DOHH2 (cell line): ENCODE results near the gene INPPL1.

Experiments
- H3F3A ChIP-seq: fragments of 200-600 bp; sonication (generic), shearing (Covaris generic); 2 replicates; pipeline ENCODE4 v1.6.0; 2016; ENCODE audit warnings: antibody characterized with exemption, mild to moderate bottlenecking; ENCODE audit not compliant: control insufficient read depth, insufficient read depth
- H3K27ac ChIP-seq: fragments of 200-600 bp; sonication (generic); 2 replicates; pipeline ENCODE4 v1.5.1; 2014; ENCODE audit warnings: low read depth, mild to moderate bottlenecking, low read length, moderate library complexity
- H3K27me3 ChIP-seq: fragments of 200-600 bp; sonication (generic); 2 replicates; pipeline ENCODE4 v1.6.1; 2014; ENCODE audit warnings: mild to moderate bottlenecking, low read length, mixed read lengths; ENCODE audit not compliant: control insufficient read depth
- H3K36me3 ChIP-seq: fragments of 200-600 bp; sonication (generic); 2 replicates; pipeline ENCODE4 v1.6.1; 2014; ENCODE audit warnings: mild to moderate bottlenecking, low read length, moderate library complexity, mixed read lengths; ENCODE audit not compliant: control insufficient read depth
- H3K4me1 ChIP-seq: fragments of 200-600 bp; sonication (generic); 2 replicates; pipeline ENCODE4 v1.6.1; 2014; ENCODE audit warnings: mild to moderate bottlenecking, low read length, mixed read lengths; ENCODE audit not compliant: control insufficient read depth
- H3K4me2 ChIP-seq: fragments of 200-600 bp; sonication (generic); 2 replicates; pipeline ENCODE4 v1.6.0; 2014; ENCODE audit warnings: mild to moderate bottlenecking, low read length, moderate library complexity
- H3K4me3 ChIP-seq: fragments of 200-600 bp; sonication (generic); 2 replicates; pipeline ENCODE4 v1.5.1; 2014; ENCODE audit warnings: mild to moderate bottlenecking, low read length, mixed read lengths
- H3K79me2 ChIP-seq: fragments of 200-600 bp; sonication (generic); 2 replicates; pipeline ENCODE4 v1.6.1; 2014; ENCODE audit warnings: mild to moderate bottlenecking, low read length, mixed read lengths; ENCODE audit not compliant: control insufficient read depth
- H3K9me2 ChIP-seq: fragments of 200-600 bp; sonication (generic); replicated peaks from 2 replicates; pipeline ENCODE4 v1.6.1; 2014; ENCODE audit warnings: mild to moderate bottlenecking, low read length, mixed read lengths; ENCODE audit not compliant: control insufficient read depth
- H3K9me3 ChIP-seq: fragments of 200-600 bp; sonication (generic); 2 replicates; pipeline ENCODE4 v1.6.1; 2014; ENCODE audit warnings: antibody characterized with exemption, low read length, mixed read lengths; ENCODE audit not compliant: control insufficient read depth, insufficient read depth
- H4K20me1 ChIP-seq: fragments of 200-600 bp; sonication (generic); 2 replicates; pipeline ENCODE4 v1.6.0; 2014; ENCODE audit warnings: low read depth, mild to moderate bottlenecking, antibody characterized with exemption, low read length, moderate library complexity; ENCODE audit not compliant: control insufficient read depth, insufficient read depth
- EZH2phosphoT487 ChIP-seq: fragments of 200-600 bp; sonication (generic); IDR thresholded peaks from 2 replicates; pipeline ENCODE4 v1.6.1; 2017; ENCODE audit warnings: borderline replicate concordance, mild to moderate bottlenecking, antibody characterized with exemption, low read length, moderate library complexity, mixed read lengths
- TF ChIP-seq, protein P1 (sequence below): fragments of 200-600 bp; sonication (generic); IDR thresholded peaks from one replicate; pipeline ENCODE4 v1.5.1; 2014; ENCODE audit warnings: antibody characterized with exemption, mild to moderate bottlenecking, low read depth, low read length; ENCODE audit not compliant: poor library complexity, severe bottlenecking

INPPL1 gene, protein sequence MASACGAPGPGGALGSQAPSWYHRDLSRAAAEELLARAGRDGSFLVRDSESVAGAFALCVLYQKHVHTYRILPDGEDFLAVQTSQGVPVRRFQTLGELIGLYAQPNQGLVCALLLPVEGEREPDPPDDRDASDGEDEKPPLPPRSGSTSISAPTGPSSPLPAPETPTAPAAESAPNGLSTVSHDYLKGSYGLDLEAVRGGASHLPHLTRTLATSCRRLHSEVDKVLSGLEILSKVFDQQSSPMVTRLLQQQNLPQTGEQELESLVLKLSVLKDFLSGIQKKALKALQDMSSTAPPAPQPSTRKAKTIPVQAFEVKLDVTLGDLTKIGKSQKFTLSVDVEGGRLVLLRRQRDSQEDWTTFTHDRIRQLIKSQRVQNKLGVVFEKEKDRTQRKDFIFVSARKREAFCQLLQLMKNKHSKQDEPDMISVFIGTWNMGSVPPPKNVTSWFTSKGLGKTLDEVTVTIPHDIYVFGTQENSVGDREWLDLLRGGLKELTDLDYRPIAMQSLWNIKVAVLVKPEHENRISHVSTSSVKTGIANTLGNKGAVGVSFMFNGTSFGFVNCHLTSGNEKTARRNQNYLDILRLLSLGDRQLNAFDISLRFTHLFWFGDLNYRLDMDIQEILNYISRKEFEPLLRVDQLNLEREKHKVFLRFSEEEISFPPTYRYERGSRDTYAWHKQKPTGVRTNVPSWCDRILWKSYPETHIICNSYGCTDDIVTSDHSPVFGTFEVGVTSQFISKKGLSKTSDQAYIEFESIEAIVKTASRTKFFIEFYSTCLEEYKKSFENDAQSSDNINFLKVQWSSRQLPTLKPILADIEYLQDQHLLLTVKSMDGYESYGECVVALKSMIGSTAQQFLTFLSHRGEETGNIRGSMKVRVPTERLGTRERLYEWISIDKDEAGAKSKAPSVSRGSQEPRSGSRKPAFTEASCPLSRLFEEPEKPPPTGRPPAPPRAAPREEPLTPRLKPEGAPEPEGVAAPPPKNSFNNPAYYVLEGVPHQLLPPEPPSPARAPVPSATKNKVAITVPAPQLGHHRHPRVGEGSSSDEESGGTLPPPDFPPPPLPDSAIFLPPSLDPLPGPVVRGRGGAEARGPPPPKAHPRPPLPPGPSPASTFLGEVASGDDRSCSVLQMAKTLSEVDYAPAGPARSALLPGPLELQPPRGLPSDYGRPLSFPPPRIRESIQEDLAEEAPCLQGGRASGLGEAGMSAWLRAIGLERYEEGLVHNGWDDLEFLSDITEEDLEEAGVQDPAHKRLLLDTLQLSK

DNA sequence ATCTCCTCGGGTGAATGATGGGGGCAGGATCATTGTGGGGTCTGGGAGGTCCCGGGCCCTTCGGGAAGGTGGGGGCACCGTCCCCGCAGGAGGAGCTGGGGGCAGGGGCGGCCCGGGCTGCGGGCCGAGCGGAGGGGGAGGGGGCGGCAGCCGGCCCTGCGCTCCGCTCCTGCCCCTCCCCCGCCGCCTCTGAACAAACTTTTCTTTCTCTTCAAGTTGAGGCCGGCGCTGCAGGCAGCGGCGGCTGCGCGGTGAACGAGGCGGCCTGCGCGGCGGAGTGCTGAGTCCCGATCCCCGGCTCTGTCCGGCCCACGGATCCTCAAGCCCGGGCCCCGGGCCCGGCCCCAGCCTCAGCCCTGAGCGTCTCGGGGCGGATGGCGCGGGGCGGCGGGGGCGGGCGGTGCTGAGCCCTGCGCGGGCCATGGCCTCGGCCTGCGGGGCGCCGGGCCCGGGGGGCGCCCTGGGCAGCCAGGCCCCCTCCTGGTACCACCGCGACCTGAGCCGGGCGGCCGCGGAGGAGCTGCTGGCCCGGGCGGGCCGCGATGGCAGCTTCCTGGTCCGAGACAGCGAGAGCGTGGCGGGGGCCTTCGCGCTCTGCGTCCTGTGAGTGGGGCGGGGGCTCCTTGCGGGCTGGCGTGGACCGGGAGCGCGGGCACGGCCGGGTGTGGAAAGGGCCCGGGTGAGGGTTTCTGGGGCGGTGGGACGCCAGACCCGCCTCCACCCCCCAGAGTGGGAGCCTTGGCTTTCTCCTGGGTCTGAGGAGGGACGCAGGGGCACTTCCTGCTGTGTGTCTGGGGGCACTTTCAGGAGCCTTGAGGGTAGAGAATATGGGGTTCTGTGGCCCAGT, at the start of gene INPPL1:
TSS of gene INPPL1 (plus strand) at position 204 of the 847 bp plus-strand sequence. CDS start at position 422, 218 bp downstream.
- TF ChIP-seq EZH2phosphoT487: no peak
- TF ChIP-seq, protein P1, sequence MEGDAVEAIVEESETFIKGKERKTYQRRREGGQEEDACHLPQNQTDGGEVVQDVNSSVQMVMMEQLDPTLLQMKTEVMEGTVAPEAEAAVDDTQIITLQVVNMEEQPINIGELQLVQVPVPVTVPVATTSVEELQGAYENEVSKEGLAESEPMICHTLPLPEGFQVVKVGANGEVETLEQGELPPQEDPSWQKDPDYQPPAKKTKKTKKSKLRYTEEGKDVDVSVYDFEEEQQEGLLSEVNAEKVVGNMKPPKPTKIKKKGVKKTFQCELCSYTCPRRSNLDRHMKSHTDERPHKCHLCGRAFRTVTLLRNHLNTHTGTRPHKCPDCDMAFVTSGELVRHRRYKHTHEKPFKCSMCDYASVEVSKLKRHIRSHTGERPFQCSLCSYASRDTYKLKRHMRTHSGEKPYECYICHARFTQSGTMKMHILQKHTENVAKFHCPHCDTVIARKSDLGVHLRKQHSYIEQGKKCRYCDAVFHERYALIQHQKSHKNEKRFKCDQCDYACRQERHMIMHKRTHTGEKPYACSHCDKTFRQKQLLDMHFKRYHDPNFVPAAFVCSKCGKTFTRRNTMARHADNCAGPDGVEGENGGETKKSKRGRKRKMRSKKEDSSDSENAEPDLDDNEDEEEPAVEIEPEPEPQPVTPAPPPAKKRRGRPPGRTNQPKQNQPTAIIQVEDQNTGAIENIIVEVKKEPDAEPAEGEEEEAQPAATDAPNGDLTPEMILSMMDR: no peak
- Histone ChIP-seq H3K27ac (peak within 1 kb of the TSS; percentile 87), H3K4me3 (peak within 1 kb of the TSS; percentile 96)

DNA sequence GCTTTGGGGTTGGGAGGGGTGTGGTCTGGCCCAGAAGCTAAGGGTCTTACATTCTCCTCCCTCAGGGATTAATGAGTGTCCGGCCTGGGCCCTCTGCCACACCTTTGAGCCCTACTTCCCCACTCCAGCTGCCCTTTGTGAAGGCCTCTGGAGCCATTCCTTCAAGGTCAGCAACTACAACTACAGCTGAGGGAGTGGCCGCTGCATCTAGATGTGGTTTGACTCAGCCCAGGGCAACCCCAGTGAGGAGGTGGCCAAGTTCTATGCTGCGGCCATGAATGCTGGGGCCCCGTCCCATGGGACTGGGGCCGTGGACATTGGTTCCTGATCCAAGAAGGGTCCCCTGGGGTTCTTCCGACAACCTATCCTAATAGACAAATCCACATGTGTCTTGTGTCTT, 46.9 kb upstream of the INPPL1 start:
- no peaks in the 10 kb centered on the region for H3K36me3 ChIP-seq
- TF ChIP-seq EZH2phosphoT487: no peak
- TF ChIP-seq, protein P1: no peak
- H3K27ac ChIP-seq: no peak overlapping the region
- no peaks in the 10 kb centered on the region for H3K9me2 ChIP-seq
- no peaks in the 10 kb centered on the region for H3K4me1 ChIP-seq
- H3K27me3 ChIP-seq: peaks cover 17% of the 10 kb centered on the region
- no peaks in the 10 kb centered on the region for H4K20me1 ChIP-seq
- no peaks in the 10 kb centered on the region for H3F3A ChIP-seq
- H3K79me2 ChIP-seq: no peaks in the 10 kb centered on the region
- H3K9me3 ChIP-seq: no peaks in the 10 kb centered on the region
- H3K4me3 ChIP-seq: no peak overlapping the region
- no peak overlapping the region for H3K4me2 ChIP-seq

More for the DNA sequence above, at the start of gene INPPL1:
- Histone ChIP-seq H3K27me3 (no peaks in the 10 kb centered on the region), H3K79me2 (peaks cover 49% of the 10 kb centered on the region), H3F3A (no peaks in the 10 kb centered on the region), H3K36me3 (peaks cover 45% of the 10 kb centered on the region), H4K20me1 (no peaks in the 10 kb centered on the region), H3K9me3 (no peaks in the 10 kb centered on the region), H3K4me1 (peaks cover 41% of the 10 kb centered on the region), H3K9me2 (no peaks in the 10 kb centered on the region), H3K4me2 (peak within 1 kb of the TSS; percentile 96)

DNA sequence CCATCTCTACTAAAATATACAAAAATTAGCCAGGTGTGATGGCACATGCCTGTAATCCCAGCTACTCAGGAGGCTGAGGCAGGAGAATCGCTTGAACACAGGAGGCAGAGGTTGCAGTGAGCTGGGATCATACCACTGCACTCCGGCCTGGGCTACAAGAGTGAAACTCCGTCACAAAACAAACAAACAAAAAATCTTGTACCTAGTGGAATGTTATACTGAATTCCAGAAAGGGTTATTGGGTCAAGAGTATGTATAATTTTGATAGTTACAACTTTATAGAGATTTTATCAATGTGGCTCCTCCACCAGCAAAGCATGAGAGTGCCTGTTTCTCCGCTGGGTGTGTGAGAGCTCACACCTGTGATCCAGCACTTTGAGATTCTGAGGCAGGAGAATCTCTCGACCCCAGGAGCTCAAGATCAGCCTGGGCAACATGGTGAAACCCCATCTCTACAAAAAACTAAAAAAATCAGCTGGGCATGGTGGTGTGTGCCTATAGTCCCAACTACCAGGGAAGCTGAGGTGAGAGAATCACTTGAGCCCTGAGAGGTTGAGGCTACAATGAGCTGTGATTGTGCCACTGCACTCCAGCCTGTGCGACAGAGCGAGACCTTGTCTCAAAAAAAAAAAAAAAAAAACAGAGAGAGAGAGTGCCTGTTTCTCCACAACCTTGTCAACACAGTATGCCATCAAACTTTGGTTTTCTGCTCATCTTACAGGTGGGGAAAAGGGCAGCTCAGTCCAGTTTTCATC, 45.3 kb upstream of the INPPL1 start:
- Histone ChIP-seq H3K4me1 (no peaks in the 10 kb centered on the region), H4K20me1 (no peaks in the 10 kb centered on the region), H3K9me2 (no peaks in the 10 kb centered on the region), H3K9me3 (no peaks in the 10 kb centered on the region), H3K27ac (no peak overlapping the region), H3K36me3 (no peaks in the 10 kb centered on the region), H3K4me3 (no peak overlapping the region), H3F3A (no peaks in the 10 kb centered on the region), H3K79me2 (no peaks in the 10 kb centered on the region), H3K27me3 (peaks cover 20% of the 10 kb centered on the region), H3K4me2 (no peak overlapping the region)
- TF ChIP-seq, protein P1: no peak
- no peak for TF ChIP-seq EZH2phosphoT487
